WTC11 (cell line): ENCODE data around the gene SLC46A1.

Experiments
- ESRRA ChIP-seq: sonication (generic); formaldehyde crosslinking; IDR thresholded peaks from 2 replicates; pipeline ENCODE4 v1.8.1; 2022; ENCODE audit warnings: mild to moderate bottlenecking, missing genetic modification reagents, borderline replicate concordance
- NR3C1 ChIP-seq: sonication (generic); formaldehyde crosslinking; conservative IDR thresholded peaks from 2 replicates; pipeline ENCODE4 v1.8.1; 2023; ENCODE audit warnings: low read depth, mild to moderate bottlenecking, missing genetic modification reagents
- RELA ChIP-seq: sonication (generic); formaldehyde crosslinking; IDR thresholded peaks from 2 replicates; pipeline ENCODE4 v1.8.1; 2022; ENCODE audit warnings: missing genetic modification reagents, mild to moderate bottlenecking, borderline replicate concordance
- SP1 ChIP-seq: sonication (generic); formaldehyde crosslinking; conservative IDR thresholded peaks from 2 replicates; pipeline ENCODE4 v1.8.1; 2022; ENCODE audit warnings: missing genetic modification reagents
- TEAD4 ChIP-seq: sonication (generic); formaldehyde crosslinking; IDR thresholded peaks from 2 replicates; pipeline ENCODE4 v1.8.0; 2022; ENCODE audit warnings: mild to moderate bottlenecking, missing genetic modification reagents
- TP53 ChIP-seq: sonication (generic); formaldehyde crosslinking; IDR thresholded peaks from 2 replicates; pipeline ENCODE4 v1.8.1; 2023; ENCODE audit warnings: mild to moderate bottlenecking, missing genetic modification reagents
- ZNF121 ChIP-seq: sonication (generic); formaldehyde crosslinking; IDR thresholded peaks from 2 replicates; pipeline ENCODE4 v1.8.0; 2023; ENCODE audit warnings: missing genetic modification reagents
- ZNF317 ChIP-seq: sonication (generic); formaldehyde crosslinking; IDR thresholded peaks from 2 replicates; pipeline ENCODE4 v1.8.1; 2023; ENCODE audit warnings: low read depth, mild to moderate bottlenecking, moderate library complexity, missing genetic modification reagents, borderline replicate concordance
- TF ChIP-seq, protein P1 (sequence below): fragments of 200-600 bp; IDR thresholded peaks from 2 replicates; pipeline ENCODE4 v1.8.0; 2022; ENCODE audit warnings: antibody characterized with exemption
- TF ChIP-seq, protein P2 (sequence below): sonication (generic); formaldehyde crosslinking; IDR thresholded peaks from 2 replicates; pipeline ENCODE4 v1.8.1; 2023; ENCODE audit warnings: mild to moderate bottlenecking, missing genetic modification reagents
- TF ChIP-seq, protein P3 (sequence below): sonication (generic); formaldehyde crosslinking; IDR thresholded peaks from 2 replicates; pipeline ENCODE4 v1.8.0; 2022; ENCODE audit warnings: mild to moderate bottlenecking, missing genetic modification reagents
- TF ChIP-seq, protein P4 (sequence below): sonication (generic); formaldehyde crosslinking; conservative IDR thresholded peaks from 2 replicates; pipeline ENCODE4 v1.8.1; 2022; ENCODE audit warnings: mild to moderate bottlenecking, missing genetic modification reagents
- TF ChIP-seq, protein P5 (sequence below): fragments of 250-450 bp; sonication (Bioruptor Pico); IDR thresholded peaks from 2 replicates; pipeline ENCODE4 v1.9.0; 2021; ENCODE audit warnings: moderate library complexity, mild to moderate bottlenecking, inconsistent platforms, borderline replicate concordance

DNA sequence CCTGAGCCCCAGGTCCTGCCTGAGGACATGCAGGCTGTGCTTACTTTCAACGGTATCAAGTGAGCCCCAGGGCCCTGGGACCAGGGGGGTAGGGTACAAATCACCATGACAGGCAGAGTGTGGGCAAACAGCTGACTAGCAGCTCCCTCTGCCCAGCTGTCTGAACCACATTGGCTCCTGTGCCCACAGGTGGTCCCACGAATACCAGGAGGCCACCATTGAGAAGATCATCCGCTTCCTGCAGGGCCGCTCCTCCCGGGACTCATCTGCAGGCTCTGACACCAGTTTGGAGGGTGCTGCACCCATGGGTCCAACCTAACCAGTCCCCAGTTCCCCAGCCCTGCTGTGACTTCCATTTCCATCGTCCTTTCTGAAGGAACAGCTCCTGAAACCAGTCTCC, 10.0 kb downstream of the SLC46A1 start:
- TF ChIP-seq, protein P1, sequence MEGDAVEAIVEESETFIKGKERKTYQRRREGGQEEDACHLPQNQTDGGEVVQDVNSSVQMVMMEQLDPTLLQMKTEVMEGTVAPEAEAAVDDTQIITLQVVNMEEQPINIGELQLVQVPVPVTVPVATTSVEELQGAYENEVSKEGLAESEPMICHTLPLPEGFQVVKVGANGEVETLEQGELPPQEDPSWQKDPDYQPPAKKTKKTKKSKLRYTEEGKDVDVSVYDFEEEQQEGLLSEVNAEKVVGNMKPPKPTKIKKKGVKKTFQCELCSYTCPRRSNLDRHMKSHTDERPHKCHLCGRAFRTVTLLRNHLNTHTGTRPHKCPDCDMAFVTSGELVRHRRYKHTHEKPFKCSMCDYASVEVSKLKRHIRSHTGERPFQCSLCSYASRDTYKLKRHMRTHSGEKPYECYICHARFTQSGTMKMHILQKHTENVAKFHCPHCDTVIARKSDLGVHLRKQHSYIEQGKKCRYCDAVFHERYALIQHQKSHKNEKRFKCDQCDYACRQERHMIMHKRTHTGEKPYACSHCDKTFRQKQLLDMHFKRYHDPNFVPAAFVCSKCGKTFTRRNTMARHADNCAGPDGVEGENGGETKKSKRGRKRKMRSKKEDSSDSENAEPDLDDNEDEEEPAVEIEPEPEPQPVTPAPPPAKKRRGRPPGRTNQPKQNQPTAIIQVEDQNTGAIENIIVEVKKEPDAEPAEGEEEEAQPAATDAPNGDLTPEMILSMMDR: no peak
- TF ChIP-seq RELA (no peak), TP53 (CRISPR knock-in tag) (no peak), SP1 (CRISPR knock-in tag) (no peak), TEAD4 (CRISPR knock-in tag) (no peak), ZNF317 (CRISPR knock-in tag) (no peak), ESRRA (no peak), ZNF121 (no peak), NR3C1 (CRISPR knock-in tag) (no peak)
- TF ChIP-seq, protein P2, sequence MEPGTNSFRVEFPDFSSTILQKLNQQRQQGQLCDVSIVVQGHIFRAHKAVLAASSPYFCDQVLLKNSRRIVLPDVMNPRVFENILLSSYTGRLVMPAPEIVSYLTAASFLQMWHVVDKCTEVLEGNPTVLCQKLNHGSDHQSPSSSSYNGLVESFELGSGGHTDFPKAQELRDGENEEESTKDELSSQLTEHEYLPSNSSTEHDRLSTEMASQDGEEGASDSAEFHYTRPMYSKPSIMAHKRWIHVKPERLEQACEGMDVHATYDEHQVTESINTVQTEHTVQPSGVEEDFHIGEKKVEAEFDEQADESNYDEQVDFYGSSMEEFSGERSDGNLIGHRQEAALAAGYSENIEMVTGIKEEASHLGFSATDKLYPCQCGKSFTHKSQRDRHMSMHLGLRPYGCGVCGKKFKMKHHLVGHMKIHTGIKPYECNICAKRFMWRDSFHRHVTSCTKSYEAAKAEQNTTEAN (CRISPR knock-in tag): no peak
- TF ChIP-seq, protein P3, sequence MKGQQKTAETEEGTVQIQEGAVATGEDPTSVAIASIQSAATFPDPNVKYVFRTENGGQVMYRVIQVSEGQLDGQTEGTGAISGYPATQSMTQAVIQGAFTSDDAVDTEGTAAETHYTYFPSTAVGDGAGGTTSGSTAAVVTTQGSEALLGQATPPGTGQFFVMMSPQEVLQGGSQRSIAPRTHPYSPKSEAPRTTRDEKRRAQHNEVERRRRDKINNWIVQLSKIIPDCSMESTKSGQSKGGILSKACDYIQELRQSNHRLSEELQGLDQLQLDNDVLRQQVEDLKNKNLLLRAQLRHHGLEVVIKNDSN (CRISPR knock-in tag): no peak
- TF ChIP-seq, protein P4, sequence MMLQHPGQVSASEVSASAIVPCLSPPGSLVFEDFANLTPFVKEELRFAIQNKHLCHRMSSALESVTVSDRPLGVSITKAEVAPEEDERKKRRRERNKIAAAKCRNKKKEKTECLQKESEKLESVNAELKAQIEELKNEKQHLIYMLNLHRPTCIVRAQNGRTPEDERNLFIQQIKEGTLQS (CRISPR knock-in tag): no peak
- TF ChIP-seq, protein P5, sequence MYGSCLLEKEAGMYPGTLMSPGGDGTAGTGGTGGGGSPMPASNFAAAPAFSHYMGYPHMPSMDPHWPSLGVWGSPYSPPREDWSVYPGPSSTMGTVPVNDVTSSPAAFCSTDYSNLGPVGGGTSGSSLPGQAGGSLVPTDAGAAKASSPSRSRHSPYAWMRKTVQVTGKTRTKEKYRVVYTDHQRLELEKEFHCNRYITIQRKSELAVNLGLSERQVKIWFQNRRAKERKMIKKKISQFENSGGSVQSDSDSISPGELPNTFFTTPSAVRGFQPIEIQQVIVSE (CRISPR knock-in tag): no peak
